Mucosa of stomach (tissue), 1 donor: ENCODE measurements around the gene PSD4.

Experiments used
- H3K27me3 ChIP-seq: one replicate; pipeline ENCODE4 v1.7.0; 2013; ENCODE audit warnings: mild to moderate bottlenecking, low read length; ENCODE audit not compliant: control insufficient read depth, insufficient read depth
- H3K36me3 ChIP-seq: one replicate; pipeline ENCODE4 v1.7.0; 2013; ENCODE audit warnings: low read length; ENCODE audit not compliant: control insufficient read depth, insufficient read depth
- H3K4me1 ChIP-seq: one replicate; pipeline ENCODE4 v1.7.0; 2013; ENCODE audit warnings: mild to moderate bottlenecking, low read length; ENCODE audit not compliant: control insufficient read depth, insufficient read depth
- H3K4me3 ChIP-seq: one replicate; pipeline ENCODE4 v1.7.0; 2013; ENCODE audit warnings: low read length
- H3K9ac ChIP-seq: one replicate; pipeline ENCODE4 v1.7.0; 2013; ENCODE audit warnings: mild to moderate bottlenecking, low read length, moderate library complexity
- H3K9me3 ChIP-seq: one replicate; pipeline ENCODE4 v1.7.0; 2013; ENCODE audit warnings: mild to moderate bottlenecking, low read length, moderate library complexity; ENCODE audit not compliant: control insufficient read depth
- donor health status: Pancreatic carcinoma.

Gene PSD4

GRCh38 chr2:113173542-113174375, at the start of gene PSD4:
Gene PSD4, plus strand, starts transcription at chr2:113173971. Its CDS starts 8,486 bp downstream, at chr2:113182457.
- no peaks in the 10 kb centered on the region for H3K27me3 ChIP-seq
- H3K4me1 ChIP-seq: peaks cover 31% of the 10 kb centered on the region
- H3K4me3 ChIP-seq: peak within 1 kb of the TSS; percentile 32

GRCh38 chr2:113124181-113124961, 49.4 kb upstream of the PSD4 start:
- peaks cover 3% of the 10 kb centered on the region for H3K36me3 ChIP-seq
- H3K4me1 ChIP-seq: peaks cover 28% of the 10 kb centered on the region
- H3K4me3 ChIP-seq: no peak overlapping the region
- H3K27me3 ChIP-seq: no peaks in the 10 kb centered on the region
- no peaks in the 10 kb centered on the region for H3K9me3 ChIP-seq
- no peak overlapping the region for H3K9ac ChIP-seq

More at GRCh38 chr2:113173542-113174375, at the start of gene PSD4:
- H3K9me3 ChIP-seq: no peaks in the 10 kb centered on the region
- no peaks in the 10 kb centered on the region for H3K36me3 ChIP-seq
- peak within 1 kb of the TSS; percentile 54 for H3K9ac ChIP-seq

GRCh38 chr2:113124984-113125855, 48.6 kb upstream of the PSD4 start:
- Histone ChIP-seq H3K4me1 (peaks cover 24% of the 10 kb centered on the region), H3K4me3 (no peak overlapping the region), H3K9ac (no peak overlapping the region), H3K9me3 (no peaks in the 10 kb centered on the region), H3K36me3 (peaks cover 3% of the 10 kb centered on the region), H3K27me3 (no peaks in the 10 kb centered on the region)

- Histone ChIP-seq H3K9me3 (no peaks in the 10 kb centered on the region), H3K27me3 (no peaks in the 10 kb centered on the region), H3K4me3 (no peak within 1 kb of the TSS), H3K9ac (no peak within 1 kb of the TSS), H3K4me1 (peaks cover 29% of the 10 kb centered on the region), H3K36me3 (peaks cover 3% of the 10 kb centered on the region)
Observed at GRCh38 chr2:113126845-113127645, 46.7 kb upstream of the PSD4 start, which contains the start of gene IL1RN. Gene IL1RN, plus strand, starts transcription at chr2:113127598. Its CDS starts 27 bp downstream, at chr2:113127625.

GRCh38 chr2:113127646-113128570, 45.9 kb upstream of the PSD4 start:
- Histone ChIP-seq H3K9ac (no peak overlapping the region), H3K4me1 (peaks cover 29% of the 10 kb centered on the region), H3K9me3 (no peaks in the 10 kb centered on the region), H3K27me3 (no peaks in the 10 kb centered on the region), H3K4me3 (no peak overlapping the region), H3K36me3 (peaks cover 3% of the 10 kb centered on the region)

- H3K4me1 ChIP-seq: peaks cover 15% of the 10 kb centered on the region
- H3K4me3 ChIP-seq: no peak overlapping the region
- no peak overlapping the region for H3K9ac ChIP-seq
- peaks cover 3% of the 10 kb centered on the region for H3K36me3 ChIP-seq
- H3K27me3 ChIP-seq: no peaks in the 10 kb centered on the region
- no peaks in the 10 kb centered on the region for H3K9me3 ChIP-seq
Observed at GRCh38 chr2:113129519-113130078, 44.2 kb upstream of the PSD4 start.

- no peaks in the 10 kb centered on the region for H3K27me3 ChIP-seq
- no peak overlapping the region for H3K9ac ChIP-seq
- no peak overlapping the region for H3K4me3 ChIP-seq
- peaks cover 3% of the 10 kb centered on the region for H3K36me3 ChIP-seq
- peaks cover 9% of the 10 kb centered on the region for H3K4me1 ChIP-seq
- no peaks in the 10 kb centered on the region for H3K9me3 ChIP-seq
Observed at GRCh38 chr2:113131352-113132185, 42.2 kb upstream of the PSD4 start.

- Histone ChIP-seq H3K9ac (no peak overlapping the region), H3K4me3 (no peak overlapping the region), H3K27me3 (no peaks in the 10 kb centered on the region), H3K36me3 (peaks cover 3% of the 10 kb centered on the region), H3K9me3 (no peaks in the 10 kb centered on the region), H3K4me1 (peaks cover 9% of the 10 kb centered on the region)
Observed at GRCh38 chr2:113132414-113133021, 41.3 kb upstream of the PSD4 start.

- no peak overlapping the region for H3K9ac ChIP-seq
- H3K36me3 ChIP-seq: no peaks in the 10 kb centered on the region
- no peak overlapping the region for H3K4me3 ChIP-seq
- peaks cover 19% of the 10 kb centered on the region for H3K4me1 ChIP-seq
- no peaks in the 10 kb centered on the region for H3K9me3 ChIP-seq
- H3K27me3 ChIP-seq: no peaks in the 10 kb centered on the region
Observed at GRCh38 chr2:113133704-113134598, 39.8 kb upstream of the PSD4 start.
